Type B pancreatic cell (in vitro differentiated cells): ENCODE results near the gene DCAF8L2. TPM values are rescaled to one million over a fixed set of nuclear protein-coding genes. Genes with fewer than 3 reads are reported as not detected.
"Not testable (repeated sequence)": the region's sequence is repeated elsewhere in the genome, so short reads cannot be mapped to it uniquely, and the experiment has no call there.

ENCODE experiments used
- DNase-seq: peaks from one replicate; pipeline ENCODE4 v3.0.0; 2021; ENCODE audit warnings: mixed read lengths; ENCODE audit not compliant: unreplicated experiment; ENCODE audit errors: extremely low spot score
- H3K27ac Mint-ChIP-seq: 2 replicates; pipeline ENCODE4 v1.8.0; 2021; ENCODE audit warnings: mild to moderate bottlenecking, mixed read lengths
- H3K27me3 Mint-ChIP-seq: 2 replicates; pipeline ENCODE4 v1.8.0; 2021; ENCODE audit warnings: mixed read lengths
- H3K36me3 Mint-ChIP-seq: 2 replicates; pipeline ENCODE4 v1.8.0; 2021; ENCODE audit warnings: mixed read lengths
- H3K4me1 Mint-ChIP-seq: one replicate; pipeline ENCODE4 v1.8.0; 2021; ENCODE audit warnings: mixed read lengths; ENCODE audit not compliant: unreplicated experiment
- H3K4me3 Mint-ChIP-seq: 2 replicates; pipeline ENCODE4 v1.8.0; 2021; ENCODE audit warnings: mild to moderate bottlenecking, mixed read lengths
- H3K9me3 Mint-ChIP-seq: 2 replicates; pipeline ENCODE4 v1.8.0; 2021; ENCODE audit warnings: mixed read lengths
- total RNA-seq: library from RNA; stranded (reverse); gene quantifications from 2 replicates; pipeline ENCODE4 v1.2.1, GENCODE V29; 2021; ENCODE audit warnings: low replicate concordance
- TF ChIP-seq, protein P1 (sequence below): fragments of 200-600 bp; sonication (generic); conservative IDR thresholded peaks from 2 replicates; pipeline ENCODE4 v1.5.0; 2021; ENCODE audit warnings: antibody characterized with exemption, mild to moderate bottlenecking

The DCAF8L2 gene
- total RNA-seq, 1 donor from 2014 or later = not detected

DNA sequence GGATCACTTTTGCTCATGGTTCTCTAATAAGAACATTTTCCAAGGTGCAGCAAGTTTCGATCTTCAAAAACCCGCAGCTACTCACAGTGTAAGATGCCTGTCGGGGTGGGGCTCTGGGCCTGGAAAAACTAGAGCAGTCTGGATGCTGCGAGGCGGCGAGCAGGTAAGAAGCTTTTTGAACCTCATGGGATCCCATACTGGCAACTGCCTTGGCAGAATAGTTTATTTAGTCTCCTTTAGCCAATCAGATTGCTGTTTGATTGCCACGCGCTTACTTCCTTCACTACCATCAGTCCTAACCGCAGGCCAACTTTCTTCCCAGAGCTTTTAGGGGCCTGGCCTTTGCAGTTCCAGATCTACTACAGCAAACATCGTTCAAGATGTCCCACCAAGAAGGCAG lies 156.4 kb downstream of the DCAF8L2 start:
- DNase-seq = no peak
- Mint-ChIP-seq H3K36me3 (no peaks in the 10 kb centered on the region), H3K27ac (no peak overlapping the region), H3K4me3 (no peak overlapping the region), H3K4me1 (no peaks in the 10 kb centered on the region), H3K27me3 (no peaks in the 10 kb centered on the region), H3K9me3 (peaks cover 5% of the 10 kb centered on the region)
- TF ChIP-seq, protein P1, sequence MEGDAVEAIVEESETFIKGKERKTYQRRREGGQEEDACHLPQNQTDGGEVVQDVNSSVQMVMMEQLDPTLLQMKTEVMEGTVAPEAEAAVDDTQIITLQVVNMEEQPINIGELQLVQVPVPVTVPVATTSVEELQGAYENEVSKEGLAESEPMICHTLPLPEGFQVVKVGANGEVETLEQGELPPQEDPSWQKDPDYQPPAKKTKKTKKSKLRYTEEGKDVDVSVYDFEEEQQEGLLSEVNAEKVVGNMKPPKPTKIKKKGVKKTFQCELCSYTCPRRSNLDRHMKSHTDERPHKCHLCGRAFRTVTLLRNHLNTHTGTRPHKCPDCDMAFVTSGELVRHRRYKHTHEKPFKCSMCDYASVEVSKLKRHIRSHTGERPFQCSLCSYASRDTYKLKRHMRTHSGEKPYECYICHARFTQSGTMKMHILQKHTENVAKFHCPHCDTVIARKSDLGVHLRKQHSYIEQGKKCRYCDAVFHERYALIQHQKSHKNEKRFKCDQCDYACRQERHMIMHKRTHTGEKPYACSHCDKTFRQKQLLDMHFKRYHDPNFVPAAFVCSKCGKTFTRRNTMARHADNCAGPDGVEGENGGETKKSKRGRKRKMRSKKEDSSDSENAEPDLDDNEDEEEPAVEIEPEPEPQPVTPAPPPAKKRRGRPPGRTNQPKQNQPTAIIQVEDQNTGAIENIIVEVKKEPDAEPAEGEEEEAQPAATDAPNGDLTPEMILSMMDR = no peak

DNA sequence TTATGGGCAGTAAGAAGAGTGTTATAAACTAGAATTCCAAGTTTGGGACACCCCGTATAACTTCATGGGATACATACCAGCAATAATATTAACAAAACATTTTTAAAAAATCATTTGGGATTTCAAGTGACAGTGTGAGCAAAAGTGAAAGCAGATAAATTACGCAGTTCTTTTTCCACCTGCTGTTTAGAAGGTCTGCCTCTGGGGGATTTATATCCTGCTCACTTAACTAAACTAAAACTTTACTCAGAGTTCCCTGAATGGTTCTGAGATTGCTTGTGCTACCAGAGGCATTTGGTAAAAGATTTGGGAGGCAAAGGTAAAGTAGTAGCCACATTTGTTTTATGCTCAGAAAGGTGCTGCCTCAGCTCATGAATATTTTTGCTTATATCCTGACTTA lies 160.2 kb downstream of the DCAF8L2 start:
- not testable (repeated sequence) for H3K36me3 Mint-ChIP-seq, H3K9me3 Mint-ChIP-seq, H3K27ac Mint-ChIP-seq, H3K4me1 Mint-ChIP-seq, H3K4me3 Mint-ChIP-seq, DNase-seq, H3K27me3 Mint-ChIP-seq

DNA sequence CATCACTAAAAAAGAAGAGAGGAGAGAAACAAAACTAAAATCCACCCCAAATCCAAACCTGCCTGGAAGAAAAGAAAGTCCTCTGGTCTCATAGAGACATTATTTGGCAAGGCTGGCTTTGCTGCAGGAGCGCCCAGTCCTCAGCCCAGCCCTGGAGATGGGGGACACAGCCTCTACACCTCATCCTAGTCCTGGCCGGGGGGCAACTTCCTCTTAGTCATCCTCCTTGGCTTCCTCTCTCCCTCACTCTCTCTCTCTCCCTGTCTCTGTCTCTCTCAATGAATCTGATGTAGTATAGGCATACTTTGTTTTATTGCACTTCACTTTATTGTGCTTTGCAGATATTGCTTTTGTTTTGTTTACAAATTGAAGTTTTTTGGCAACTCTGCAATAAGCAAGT lies 161.8 kb downstream of the DCAF8L2 start:
- Mint-ChIP-seq H3K4me3 (no peak overlapping the region), H3K9me3 (peaks cover 5% of the 10 kb centered on the region)

DNA sequence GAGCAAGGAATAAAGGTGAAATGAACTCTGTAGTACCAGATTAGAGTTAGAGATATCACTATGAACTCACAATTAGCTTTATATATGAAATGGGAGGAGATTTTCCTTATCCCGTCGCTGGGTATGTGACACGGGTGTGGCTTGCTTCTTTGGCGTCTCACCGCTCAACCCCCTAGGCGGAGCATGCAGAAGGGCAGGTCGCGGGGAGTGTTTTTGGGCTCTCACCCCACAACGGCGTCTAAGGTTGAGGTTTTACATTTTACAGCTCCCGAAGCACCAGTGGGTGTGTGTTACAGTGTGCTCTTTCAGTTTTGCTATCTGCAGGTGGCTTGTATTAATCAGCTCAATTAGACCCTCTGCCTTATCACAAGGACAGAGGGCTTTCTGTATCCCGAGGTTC lies 175.6 kb downstream of the DCAF8L2 start:
- TF ChIP-seq, protein P1 = no peak
- H3K4me1 Mint-ChIP-seq = no peaks in the 10 kb centered on the region
- H3K4me3 Mint-ChIP-seq = no peak overlapping the region
- H3K27ac Mint-ChIP-seq = no peak overlapping the region
- no peaks in the 10 kb centered on the region for H3K9me3 Mint-ChIP-seq
- H3K36me3 Mint-ChIP-seq = no peaks in the 10 kb centered on the region
- DNase-seq = no peak
- H3K27me3 Mint-ChIP-seq = no peaks in the 10 kb centered on the region

More for the DNA sequence above, 161.8 kb downstream of the DCAF8L2 start:
- Mint-ChIP-seq H3K36me3 (no peaks in the 10 kb centered on the region), H3K4me1 (no peaks in the 10 kb centered on the region), H3K27ac (no peak overlapping the region), H3K27me3 (no peaks in the 10 kb centered on the region)
- TF ChIP-seq, protein P1 = no peak
- no peak for DNase-seq

DNA sequence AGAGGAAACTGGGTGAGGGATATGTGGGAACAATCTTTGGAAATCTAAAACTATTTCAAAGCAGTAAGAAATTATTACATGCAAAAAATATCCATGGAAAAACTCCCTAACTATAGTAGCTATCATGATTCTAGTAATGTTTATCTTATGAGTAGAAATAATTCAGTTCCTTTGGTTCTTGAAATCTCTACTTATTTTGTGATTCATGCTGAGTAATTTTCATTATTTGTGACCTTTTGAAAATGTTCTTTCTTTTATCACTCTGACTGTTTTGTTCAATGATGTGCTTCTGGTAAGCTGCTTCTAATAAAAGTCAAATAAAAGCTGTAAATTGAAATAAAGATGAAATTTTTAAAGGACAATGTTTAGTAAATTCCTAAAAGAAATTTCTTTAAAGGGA lies 177.2 kb downstream of the DCAF8L2 start:
- no peaks in the 10 kb centered on the region for H3K4me1 Mint-ChIP-seq
- TF ChIP-seq, protein P1 = no peak
- no peaks in the 10 kb centered on the region for H3K36me3 Mint-ChIP-seq
- H3K9me3 Mint-ChIP-seq = no peaks in the 10 kb centered on the region
- H3K4me3 Mint-ChIP-seq = no peak overlapping the region
- H3K27me3 Mint-ChIP-seq = no peaks in the 10 kb centered on the region
- DNase-seq = no peak
- no peak overlapping the region for H3K27ac Mint-ChIP-seq

DNA sequence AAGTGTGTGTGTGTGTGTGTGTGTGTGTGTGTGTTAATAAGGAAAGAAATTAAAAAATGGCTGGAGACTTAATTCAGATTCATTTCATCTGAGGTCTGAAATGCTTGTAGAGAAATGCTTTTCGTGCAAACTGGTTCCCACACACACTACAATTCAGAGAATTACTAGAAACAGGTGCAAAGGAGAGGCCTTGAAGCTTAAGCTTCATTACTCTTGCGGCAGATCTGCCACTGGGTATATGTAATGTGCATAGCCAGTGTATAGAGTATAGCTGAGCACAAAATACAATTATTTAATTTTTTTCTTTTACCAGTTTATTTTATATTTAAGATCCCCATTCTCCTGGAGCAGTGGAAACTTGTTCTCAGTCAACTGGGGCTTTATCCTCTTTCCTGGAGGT lies 185.8 kb downstream of the DCAF8L2 start:
- no peaks in the 10 kb centered on the region for H3K9me3 Mint-ChIP-seq
- no peaks in the 10 kb centered on the region for H3K36me3 Mint-ChIP-seq
- no peak for DNase-seq
- H3K27ac Mint-ChIP-seq = no peak overlapping the region
- H3K27me3 Mint-ChIP-seq = no peaks in the 10 kb centered on the region
- H3K4me3 Mint-ChIP-seq = no peak overlapping the region
- TF ChIP-seq, protein P1 = no peak
- H3K4me1 Mint-ChIP-seq = no peaks in the 10 kb centered on the region
